GM21723 (cell line): ENCODE measurements around the gene MAGEA3.
"Not testable (repeated sequence)": the region's sequence is repeated elsewhere in the genome, so short reads cannot be mapped to it uniquely, and the experiment has no call there.

Experiments
- ATAC-seq: cut with Tn5 transposase; IDR thresholded peaks from one replicate; pipeline ENCODE4 v1.9.1; 2021; ENCODE audit warnings: mild to moderate bottlenecking, moderate library complexity; ENCODE audit not compliant: unreplicated experiment

MAGEA3 gene

GRCh38 chrX:152735860-152736511 lies 37.4 kb downstream of the MAGEA3 start:
- no peak for ATAC-seq

DNA sequence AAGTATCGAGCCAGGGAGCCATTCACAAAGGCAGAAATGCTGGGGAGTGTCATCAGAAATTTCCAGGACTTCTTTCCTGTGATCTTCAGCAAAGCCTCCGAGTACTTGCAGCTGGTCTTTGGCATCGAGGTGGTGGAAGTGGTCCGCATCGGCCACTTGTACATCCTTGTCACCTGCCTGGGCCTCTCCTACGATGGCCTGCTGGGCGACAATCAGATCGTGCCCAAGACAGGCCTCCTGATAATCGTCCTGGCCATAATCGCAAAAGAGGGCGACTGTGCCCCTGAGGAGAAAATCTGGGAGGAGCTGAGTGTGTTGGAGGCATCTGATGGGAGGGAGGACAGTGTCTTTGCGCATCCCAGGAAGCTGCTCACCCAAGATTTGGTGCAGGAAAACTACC lies 37.9 kb downstream of the MAGEA3 start:
- ATAC-seq: not testable (repeated sequence)

GRCh38 chrX:152738560-152738959 lies 40.0 kb downstream of the MAGEA3 start:
- no peak for ATAC-seq
